Activated CD8-positive, alpha-beta T cell treated with anti-CD3 and anti-CD28 coated beads for 36 hours (primary cell): Measurements from ENCODE around the gene STAT5A. TPM values are rescaled to one million over a fixed set of nuclear protein-coding genes. Genes with fewer than 3 reads are reported as not detected.

Source experiments
- ATAC-seq: fragments of 200-7000 bp; cut with Tn5 transposase; one replicate; pipeline ENCODE4 v1.10.0; 2021; ENCODE audit warnings: mild to moderate bottlenecking, moderate library complexity
- CTCF ChIA-PET: fragments of 350-600 bp; sonication (Branson Sonifier 250); formaldehyde crosslinking; loops from one replicate; lab custom pipeline; 2021; ENCODE audit warnings: antibody characterized with exemption; lab: Charles Lee
- POLR2A ChIA-PET: fragments of 350-600 bp; sonication (Branson Sonifier 250); formaldehyde crosslinking; loops from one replicate; lab custom pipeline; 2021; ENCODE audit warnings: antibody characterized with exemption; lab: Charles Lee
- DNase-seq: peaks from one replicate; pipeline ENCODE4 v3.0.0-alpha.2; 2020
- H3K27ac Mint-ChIP-seq: one replicate; pipeline ENCODE4 v1.8.0; 2021; ENCODE audit warnings: mild to moderate bottlenecking, mixed read lengths
- H3K27me3 Mint-ChIP-seq: one replicate; pipeline ENCODE4 v1.8.0; 2021; ENCODE audit warnings: mixed read lengths
- H3K36me3 Mint-ChIP-seq: one replicate; pipeline ENCODE4 v1.8.0; 2021; ENCODE audit warnings: low read depth, mixed read lengths
- H3K4me1 Mint-ChIP-seq: one replicate; pipeline ENCODE4 v1.8.0; 2021; ENCODE audit warnings: low read depth, mixed read lengths
- H3K4me3 Mint-ChIP-seq: one replicate; pipeline ENCODE4 v1.8.0; 2021; ENCODE audit warnings: mild to moderate bottlenecking, moderate library complexity, mixed read lengths
- H3K9me3 Mint-ChIP-seq: one replicate; pipeline ENCODE4 v1.8.0; 2021; ENCODE audit warnings: mixed read lengths
- intact Hi-C: fragments of 100-400 bp; cut with micrococcal nuclease; formaldehyde crosslinking; loops from one replicate; pipeline ENCODE4 v1.10.0; 2022
- total RNA-seq, 2 experiments: library from RNA; stranded (reverse); gene quantifications; one replicate each; pipeline ENCODE4 v1.2.3, GENCODE V29; 2021
- TF ChIP-seq, protein P1 (sequence below): fragments of 200-600 bp; IDR thresholded peaks from one replicate; pipeline ENCODE4 v1.8.0; 2022; ENCODE audit warnings: antibody characterized with exemption, mild to moderate bottlenecking

The STAT5A gene
- total RNA-seq, 2 experiments from 2014 or later: 163 to 190 TPM

DNA sequence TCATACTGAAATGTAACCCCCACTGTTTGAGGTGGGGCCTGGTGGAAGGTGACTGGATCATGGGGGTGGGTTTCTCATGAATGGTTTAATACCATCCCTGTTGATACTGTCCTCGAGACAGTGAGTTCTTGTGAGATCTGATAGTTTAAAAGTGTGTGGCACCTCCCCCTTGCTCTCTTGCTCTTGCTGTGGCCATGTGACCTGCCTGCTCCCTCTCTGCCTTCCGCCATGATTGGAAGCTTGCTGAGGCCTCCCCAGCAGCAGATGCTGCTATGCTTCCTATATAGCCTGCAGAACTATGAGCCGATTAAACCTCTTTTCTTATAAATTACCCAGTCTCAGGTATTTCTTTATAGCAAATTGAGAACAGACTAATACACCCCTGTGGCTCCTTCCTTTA is 59.3 kb downstream of the STAT5A start:
- no peak for DNase-seq
- TF ChIP-seq, protein P1, sequence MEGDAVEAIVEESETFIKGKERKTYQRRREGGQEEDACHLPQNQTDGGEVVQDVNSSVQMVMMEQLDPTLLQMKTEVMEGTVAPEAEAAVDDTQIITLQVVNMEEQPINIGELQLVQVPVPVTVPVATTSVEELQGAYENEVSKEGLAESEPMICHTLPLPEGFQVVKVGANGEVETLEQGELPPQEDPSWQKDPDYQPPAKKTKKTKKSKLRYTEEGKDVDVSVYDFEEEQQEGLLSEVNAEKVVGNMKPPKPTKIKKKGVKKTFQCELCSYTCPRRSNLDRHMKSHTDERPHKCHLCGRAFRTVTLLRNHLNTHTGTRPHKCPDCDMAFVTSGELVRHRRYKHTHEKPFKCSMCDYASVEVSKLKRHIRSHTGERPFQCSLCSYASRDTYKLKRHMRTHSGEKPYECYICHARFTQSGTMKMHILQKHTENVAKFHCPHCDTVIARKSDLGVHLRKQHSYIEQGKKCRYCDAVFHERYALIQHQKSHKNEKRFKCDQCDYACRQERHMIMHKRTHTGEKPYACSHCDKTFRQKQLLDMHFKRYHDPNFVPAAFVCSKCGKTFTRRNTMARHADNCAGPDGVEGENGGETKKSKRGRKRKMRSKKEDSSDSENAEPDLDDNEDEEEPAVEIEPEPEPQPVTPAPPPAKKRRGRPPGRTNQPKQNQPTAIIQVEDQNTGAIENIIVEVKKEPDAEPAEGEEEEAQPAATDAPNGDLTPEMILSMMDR: no peak
- H3K27ac Mint-ChIP-seq: peak overlapping the region; percentile 53
- H3K4me3 Mint-ChIP-seq: no peak overlapping the region
- ChIA-PET CTCF (interaction anchor here (0.8 to 1.5 kb wide), 2 partner anchors 21 to 59 kb away, joined by 4 to 7 read pairs; no protein-coding TSS in a partner anchor), POLR2A (interaction anchor here (2.5 kb wide), 1 partner anchor 14 kb away, joined by 9 read pairs; no protein-coding TSS in a partner anchor)
- no peaks in the 10 kb centered on the region for H3K9me3 Mint-ChIP-seq
- ATAC-seq: peak; percentile 6
- no peaks in the 10 kb centered on the region for H3K27me3 Mint-ChIP-seq
- peaks cover 49% of the 10 kb centered on the region for H3K4me1 Mint-ChIP-seq
- intact Hi-C loops: no loop called here
- peaks cover 62% of the 10 kb centered on the region for H3K36me3 Mint-ChIP-seq

DNA sequence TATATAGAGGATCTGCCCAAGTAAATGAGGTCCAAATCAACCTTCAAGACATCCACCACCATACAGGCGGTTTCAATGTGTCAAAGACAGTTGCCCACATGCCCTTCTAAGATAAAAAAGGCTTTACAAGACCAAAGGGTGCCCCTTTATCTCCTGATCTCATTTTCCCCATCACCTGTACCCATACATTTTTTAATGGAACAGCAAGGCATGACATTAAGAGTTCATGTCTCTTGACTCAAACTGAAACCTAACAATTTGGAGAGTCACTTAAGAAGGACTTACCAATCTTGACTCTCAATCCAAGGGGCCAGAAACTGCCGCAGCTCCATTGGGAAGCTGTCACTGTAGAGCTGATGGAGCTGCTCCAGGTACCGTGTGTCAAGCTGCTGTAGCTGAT is 59.8 kb downstream of the STAT5A start:
- DNase-seq: no peak
- Mint-ChIP-seq H3K4me1 (peaks cover 46% of the 10 kb centered on the region), H3K27me3 (no peaks in the 10 kb centered on the region), H3K9me3 (no peaks in the 10 kb centered on the region), H3K27ac (peak overlapping the region; percentile 17), H3K36me3 (peaks cover 58% of the 10 kb centered on the region), H3K4me3 (no peak overlapping the region)
- peak; percentile 7 for ATAC-seq
- ChIA-PET POLR2A (interaction anchor here (2.5 kb wide), 1 partner anchor 14 kb away, joined by 9 read pairs; no protein-coding TSS in a partner anchor), CTCF (interaction anchor here (0.8 to 1.8 kb wide), 3 partner anchors 21 to 58 kb away, joined by 4 to 7 read pairs (median 4); no protein-coding TSS in a partner anchor)
- intact Hi-C loops: no loop called here
- TF ChIP-seq, protein P1: no peak

DNA sequence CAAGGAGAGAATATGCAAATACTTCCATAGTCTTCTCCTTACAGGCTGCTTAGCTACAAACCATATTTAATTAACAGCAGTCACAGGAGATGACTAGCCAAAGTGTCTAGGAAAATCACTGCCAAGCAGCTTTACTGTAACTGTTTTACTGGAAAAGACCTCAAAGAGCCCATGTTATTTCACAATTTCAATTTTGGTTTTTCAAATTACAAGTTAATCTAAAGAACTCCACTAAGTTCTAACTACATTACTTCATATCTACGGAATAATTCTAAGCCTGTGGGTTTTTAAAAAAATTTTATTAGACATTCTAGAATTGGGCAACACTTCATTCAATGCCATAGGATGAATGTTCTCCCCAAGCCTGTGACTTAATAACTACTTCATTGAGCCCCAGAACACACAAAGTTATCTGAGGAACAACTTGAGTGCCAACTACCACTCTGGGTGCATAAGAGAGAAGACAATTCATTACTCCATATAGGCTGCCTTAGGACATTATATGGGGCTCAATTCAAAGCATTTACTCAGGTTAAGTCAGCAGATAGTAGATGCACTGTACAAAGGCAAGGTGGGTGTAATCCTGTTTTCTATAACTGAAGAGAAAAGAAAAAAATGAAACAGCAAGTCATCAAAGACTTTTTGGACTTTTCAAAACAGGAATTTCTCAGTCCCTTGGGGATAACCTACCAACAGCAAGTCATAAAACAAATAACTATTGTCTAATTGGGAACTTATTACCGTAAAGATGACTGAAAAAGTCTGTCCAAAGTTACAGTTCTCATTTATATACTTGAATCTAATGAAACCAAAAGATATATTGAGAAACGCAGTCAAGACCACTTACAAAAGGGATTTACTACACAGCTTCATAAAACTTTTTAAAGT is 66.9 kb downstream of the STAT5A start:
- peaks cover 26% of the 10 kb centered on the region for H3K36me3 Mint-ChIP-seq
- no peak overlapping the region for H3K4me3 Mint-ChIP-seq
- H3K4me1 Mint-ChIP-seq: peaks cover 48% of the 10 kb centered on the region
- CTCF ChIA-PET: interaction anchor here (1.0 to 2.3 kb wide), 3 partner anchors 16 to 48 kb away, joined by 3 to 6 read pairs (median 5); no protein-coding TSS in a partner anchor
- H3K9me3 Mint-ChIP-seq: no peaks in the 10 kb centered on the region
- DNase-seq: no peak
- peak overlapping the region; percentile 55 for H3K27ac Mint-ChIP-seq
- TF ChIP-seq, protein P1: no peak
- intact Hi-C loops: no loop called here
- POLR2A ChIA-PET: interaction anchor here (0.7 to 1.1 kb wide), 2 partner anchors 13 to 43 kb away, joined by 3 to 5 read pairs; no protein-coding TSS in a partner anchor
- ATAC-seq: no peak
- no peaks in the 10 kb centered on the region for H3K27me3 Mint-ChIP-seq

DNA sequence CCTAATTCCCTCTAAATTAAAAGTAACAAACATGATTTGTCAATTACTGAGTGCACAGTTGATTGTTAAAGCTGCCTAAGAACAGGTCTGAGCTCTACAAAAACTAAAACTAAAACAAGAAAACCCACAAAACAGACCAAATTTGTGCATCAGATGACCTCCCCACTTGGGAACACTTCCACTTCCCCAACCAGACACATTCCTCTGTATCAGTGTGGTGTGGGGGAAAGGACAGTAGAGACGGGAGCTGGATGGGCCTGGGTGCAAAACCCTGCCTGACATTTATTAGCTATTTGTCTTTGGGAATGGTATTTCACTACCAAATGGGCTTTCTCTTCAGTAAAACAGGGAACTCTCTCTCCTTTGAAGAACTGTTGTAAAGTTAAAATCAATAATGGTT is 70.1 kb downstream of the STAT5A start:
- Mint-ChIP-seq H3K36me3 (peaks cover 44% of the 10 kb centered on the region), H3K27ac (peak overlapping the region; percentile 57), H3K9me3 (no peaks in the 10 kb centered on the region), H3K27me3 (no peaks in the 10 kb centered on the region), H3K4me3 (no peak overlapping the region), H3K4me1 (peaks cover 65% of the 10 kb centered on the region)
- CTCF ChIA-PET: interaction anchor here (1.0 to 2.0 kb wide), 9 partner anchors 10 to 169 kb away, joined by 3 to 6 read pairs (median 4); no protein-coding TSS in a partner anchor
- ATAC-seq (no peak), DNase-seq (no peak)
- intact Hi-C loops: no loop called here
- TF ChIP-seq, protein P1: no peak
- POLR2A ChIA-PET: interaction anchor here (1.2 to 1.3 kb wide), 2 partner anchors 12 to 27 kb away, joined by 3 to 4 read pairs; no protein-coding TSS in a partner anchor
